ENCODE data around the gene OXTR. TPM values are rescaled to one million over a fixed set of nuclear protein-coding genes. Genes with fewer than 3 reads are reported as not detected.

OXTR gene
- total and polyA plus RNA-seq, 3 donors from 2014 or later: 0.58 to 4.2 (median 1.8) TPM

GRCh38 chr3:8777978-8778267 lies 8.5 kb upstream of the OXTR start:
- no peak for DNase-seq
- H3K4me1 ChIP-seq: no peaks in the 10 kb centered on the region

GRCh38 chr3:8777201-8777977 lies 8.0 kb upstream of the OXTR start:
- Histone ChIP-seq H3K27ac (no peak overlapping the region), H3K9me3 (no peaks in the 10 kb centered on the region), H3K4me3 (no peak overlapping the region), H3K4me1 (no peaks in the 10 kb centered on the region), H3K27me3 (no peaks in the 10 kb centered on the region), H3K36me3 (ENCODE audit: low read depth, missing control alignments) (no peaks in the 10 kb centered on the region)
- intact Hi-C loops (cut with DNase I; ENCODE audit: low total_unique reads): no loop called here
- DNase-seq: no peak
- 87 to 90% methylated on average over 5 of the region's 5 CpGs for WGBS, 2 donors
- TF ChIP-seq CTCF (IDR thresholded peaks at IDR 0.05) (no peak), POLR2A (IDR thresholded peaks at IDR 0.05) (no peak)

More at GRCh38 chr3:8777978-8778267, 8.5 kb upstream of the OXTR start:
- intact Hi-C loops (cut with DNase I; ENCODE audit: low total_unique reads): no loop called here
- Histone ChIP-seq H3K27me3 (no peaks in the 10 kb centered on the region), H3K27ac (no peak overlapping the region), H3K36me3 (ENCODE audit: low read depth, missing control alignments) (no peaks in the 10 kb centered on the region), H3K4me3 (no peak overlapping the region), H3K9me3 (no peaks in the 10 kb centered on the region)
- WGBS, 2 donors: 75 to 83% methylated on average over 5 of the region's 5 CpGs
- TF ChIP-seq CTCF (IDR thresholded peaks at IDR 0.05): no peak
- no peak for TF ChIP-seq POLR2A (IDR thresholded peaks at IDR 0.05)

- DNase-seq: no peak
- H3K4me1 ChIP-seq: no peaks in the 10 kb centered on the region
- no peaks in the 10 kb centered on the region for H3K27me3 ChIP-seq
- no peaks in the 10 kb centered on the region for H3K9me3 ChIP-seq
- H3K36me3 ChIP-seq (ENCODE audit: low read depth, missing control alignments): no peaks in the 10 kb centered on the region
- intact Hi-C loops (cut with DNase I; ENCODE audit: low total_unique reads): no loop called here
- 47 to 52% methylated on average over 4 of the region's 4 CpGs for WGBS, 2 donors
- H3K4me3 ChIP-seq: no peak overlapping the region
- H3K27ac ChIP-seq: no peak overlapping the region
- TF ChIP-seq POLR2A (IDR thresholded peaks at IDR 0.05) (no peak), CTCF (IDR thresholded peaks at IDR 0.05) (no peak)
These were observed 7.0 kb upstream of the OXTR start for GRCh38 chr3:8776406-8776805.

- WGBS, 2 donors: 91 to 94% methylated on average over 6 of the region's 6 CpGs
- no peak for DNase-seq
- intact Hi-C loops (cut with DNase I; ENCODE audit: low total_unique reads): no loop called here
These were observed 6.2 kb upstream of the OXTR start for GRCh38 chr3:8775602-8776001.

More at GRCh38 chr3:8775602-8776001, 6.2 kb upstream of the OXTR start:
- no peak overlapping the region for H3K4me3 ChIP-seq
- no peaks in the 10 kb centered on the region for H3K9me3 ChIP-seq
- H3K4me1 ChIP-seq: no peaks in the 10 kb centered on the region
- no peak for TF ChIP-seq CTCF (IDR thresholded peaks at IDR 0.05)
- TF ChIP-seq POLR2A (IDR thresholded peaks at IDR 0.05): no peak
- H3K36me3 ChIP-seq (ENCODE audit: low read depth, missing control alignments): no peaks in the 10 kb centered on the region
- H3K27ac ChIP-seq: no peak overlapping the region
- H3K27me3 ChIP-seq: no peaks in the 10 kb centered on the region

Measured in testis (tissue), 3 donors.